Astrocyte (in vitro differentiated cells and primary cell): ENCODE results near the gene RAB4B. TPM values are rescaled to one million over a fixed set of nuclear protein-coding genes. Genes with fewer than 3 reads are reported as not detected.
"Not testable (repeated sequence)": the region's sequence is repeated elsewhere in the genome, so short reads cannot be mapped to it uniquely, and the experiment has no call there.

Experiments used
- DNase-seq: peaks from one replicate; pipeline ENCODE4 v3.0.0-alpha.2; 2010; ENCODE audit warnings: low read depth
- FAIRE-seq: peaks from 2 replicates; lab custom pipeline; 2011; peaks lifted over from hg19 to GRCh38; lab: Jason Lieb, UNC
- H2AFZ ChIP-seq: 2 replicates; pipeline ENCODE4 v1.6.0; 2012; ENCODE audit warnings: low read depth, low read length, inconsistent platforms
- H3K27ac ChIP-seq: 2 replicates; pipeline ENCODE4 v1.5.1; 2011; ENCODE audit warnings: low read depth, low read length, inconsistent platforms
- H3K27me3 ChIP-seq: 2 replicates; pipeline ENCODE4 v1.6.0; 2011; ENCODE audit warnings: low read length, inconsistent platforms; ENCODE audit not compliant: insufficient read depth
- H3K36me3 ChIP-seq: 2 replicates; pipeline ENCODE4 v1.5.1; 2011; ENCODE audit warnings: low read length, inconsistent platforms; ENCODE audit not compliant: insufficient read depth
- H3K4me1 ChIP-seq: 2 replicates; pipeline ENCODE4 v1.5.1; 2011; ENCODE audit warnings: low read length, inconsistent platforms; ENCODE audit not compliant: insufficient read depth
- H3K4me2 ChIP-seq: 2 replicates; pipeline ENCODE4 v1.6.0; 2012; ENCODE audit warnings: low read length, inconsistent platforms
- H3K4me3 ChIP-seq: 2 replicates; pipeline ENCODE4 v1.5.1; 2011; ENCODE audit warnings: low read depth, mild to moderate bottlenecking, low read length, inconsistent platforms; ENCODE audit not compliant: insufficient read depth
- H3K79me2 ChIP-seq: 2 replicates; pipeline ENCODE4 v1.6.0; 2012; ENCODE audit warnings: mild to moderate bottlenecking, low read length, inconsistent platforms; ENCODE audit not compliant: insufficient read depth
- H3K9ac ChIP-seq: 2 replicates; pipeline ENCODE4 v1.6.0; 2012; ENCODE audit warnings: mild to moderate bottlenecking, low read length, inconsistent platforms
- H3K9me3 ChIP-seq: 2 replicates; pipeline ENCODE4 v1.5.1; 2012; ENCODE audit warnings: low read depth, mild to moderate bottlenecking, low read length, inconsistent platforms; ENCODE audit not compliant: insufficient read depth
- H4K20me1 ChIP-seq: 2 replicates; pipeline ENCODE4 v1.6.0; 2012; ENCODE audit warnings: low read length, inconsistent platforms; ENCODE audit not compliant: insufficient read depth
- H3K27ac Mint-ChIP-seq: one replicate; pipeline ENCODE4 v1.8.0; 2021; ENCODE audit warnings: mild to moderate bottlenecking, mixed read lengths; ENCODE audit not compliant: unreplicated experiment
- H3K27me3 Mint-ChIP-seq: one replicate; pipeline ENCODE4 v1.8.0; 2021; ENCODE audit warnings: low read depth, mixed read lengths; ENCODE audit not compliant: unreplicated experiment
- H3K36me3 Mint-ChIP-seq: one replicate; pipeline ENCODE4 v1.8.0; 2021; ENCODE audit warnings: low read depth, mixed read lengths; ENCODE audit not compliant: unreplicated experiment
- H3K4me1 Mint-ChIP-seq: one replicate; pipeline ENCODE4 v1.8.0; 2021; ENCODE audit warnings: low read depth, mixed read lengths; ENCODE audit not compliant: unreplicated experiment
- H3K4me3 Mint-ChIP-seq: one replicate; pipeline ENCODE4 v1.8.0; 2021; ENCODE audit warnings: mild to moderate bottlenecking, moderate library complexity, mixed read lengths; ENCODE audit not compliant: unreplicated experiment
- H3K9me3 Mint-ChIP-seq: one replicate; pipeline ENCODE4 v1.8.0; 2021; ENCODE audit warnings: mild to moderate bottlenecking, mixed read lengths; ENCODE audit not compliant: unreplicated experiment
- EZH2 ChIP-seq: IDR thresholded peaks from 2 replicates; pipeline ENCODE4 v1.6.1; 2012; ENCODE audit warnings: mild to moderate bottlenecking, low read length, inconsistent platforms; ENCODE audit not compliant: insufficient read depth
- total RNA-seq: library from RNA; stranded (reverse); gene quantifications from 2 replicates; pipeline ENCODE4 v1.2.1, GENCODE V29; 2021
- TF ChIP-seq, protein P1 (sequence below): IDR thresholded peaks from 2 replicates; pipeline ENCODE4 v1.5.1; 2011; ENCODE audit warnings: low read depth, mild to moderate bottlenecking, inconsistent platforms, low read length, moderate library complexity; ENCODE audit not compliant: insufficient read depth

RAB4B gene
- total RNA-seq, 1 donor from 2014 or later: 18.8 TPM

DNA sequence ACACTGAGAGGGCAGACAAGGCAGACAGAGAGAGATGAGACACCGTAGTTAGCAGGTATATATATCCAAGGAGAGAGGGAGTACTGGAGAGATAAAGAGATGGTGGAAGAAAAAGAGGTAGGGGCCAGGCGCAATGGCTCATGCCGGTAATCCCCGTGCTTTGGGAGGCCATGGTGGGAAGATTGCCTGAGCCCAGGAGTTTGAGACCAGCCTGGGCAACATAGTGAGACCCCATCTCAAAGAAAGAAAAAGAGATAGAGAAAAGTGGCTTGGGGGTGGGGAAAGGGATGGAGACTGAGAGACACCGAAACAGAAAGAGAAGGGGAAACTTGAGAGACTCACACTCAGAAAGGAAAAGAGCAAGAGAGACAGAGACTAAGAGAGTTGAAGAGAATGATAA is 2.5 kb downstream of the RAB4B start:
- no peak overlapping the region for H3K9ac ChIP-seq
- H3K27ac Mint-ChIP-seq: no peak overlapping the region
- H3K36me3 Mint-ChIP-seq: peaks cover 4% of the 10 kb centered on the region
- TF ChIP-seq EZH2: no peak
- TF ChIP-seq, protein P1, sequence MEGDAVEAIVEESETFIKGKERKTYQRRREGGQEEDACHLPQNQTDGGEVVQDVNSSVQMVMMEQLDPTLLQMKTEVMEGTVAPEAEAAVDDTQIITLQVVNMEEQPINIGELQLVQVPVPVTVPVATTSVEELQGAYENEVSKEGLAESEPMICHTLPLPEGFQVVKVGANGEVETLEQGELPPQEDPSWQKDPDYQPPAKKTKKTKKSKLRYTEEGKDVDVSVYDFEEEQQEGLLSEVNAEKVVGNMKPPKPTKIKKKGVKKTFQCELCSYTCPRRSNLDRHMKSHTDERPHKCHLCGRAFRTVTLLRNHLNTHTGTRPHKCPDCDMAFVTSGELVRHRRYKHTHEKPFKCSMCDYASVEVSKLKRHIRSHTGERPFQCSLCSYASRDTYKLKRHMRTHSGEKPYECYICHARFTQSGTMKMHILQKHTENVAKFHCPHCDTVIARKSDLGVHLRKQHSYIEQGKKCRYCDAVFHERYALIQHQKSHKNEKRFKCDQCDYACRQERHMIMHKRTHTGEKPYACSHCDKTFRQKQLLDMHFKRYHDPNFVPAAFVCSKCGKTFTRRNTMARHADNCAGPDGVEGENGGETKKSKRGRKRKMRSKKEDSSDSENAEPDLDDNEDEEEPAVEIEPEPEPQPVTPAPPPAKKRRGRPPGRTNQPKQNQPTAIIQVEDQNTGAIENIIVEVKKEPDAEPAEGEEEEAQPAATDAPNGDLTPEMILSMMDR: no peak
- H3K9me3 ChIP-seq: no peaks in the 10 kb centered on the region
- peaks cover 2% of the 10 kb centered on the region for H4K20me1 ChIP-seq
- no peak overlapping the region for H3K4me3 ChIP-seq
- H3K27me3 ChIP-seq: no peaks in the 10 kb centered on the region
- DNase-seq (no peak), FAIRE-seq (no peak)
- no peak overlapping the region for H2AFZ ChIP-seq
- no peaks in the 10 kb centered on the region for H3K9me3 Mint-ChIP-seq
- no peak overlapping the region for H3K27ac ChIP-seq
- peaks cover 12% of the 10 kb centered on the region for H3K4me1 ChIP-seq
- H3K4me3 Mint-ChIP-seq: no peak overlapping the region
- H3K79me2 ChIP-seq: no peaks in the 10 kb centered on the region
- no peaks in the 10 kb centered on the region for H3K36me3 ChIP-seq
- peaks cover 2% of the 10 kb centered on the region for H3K4me1 Mint-ChIP-seq
- no peak overlapping the region for H3K4me2 ChIP-seq
- H3K27me3 Mint-ChIP-seq: no peaks in the 10 kb centered on the region

DNA sequence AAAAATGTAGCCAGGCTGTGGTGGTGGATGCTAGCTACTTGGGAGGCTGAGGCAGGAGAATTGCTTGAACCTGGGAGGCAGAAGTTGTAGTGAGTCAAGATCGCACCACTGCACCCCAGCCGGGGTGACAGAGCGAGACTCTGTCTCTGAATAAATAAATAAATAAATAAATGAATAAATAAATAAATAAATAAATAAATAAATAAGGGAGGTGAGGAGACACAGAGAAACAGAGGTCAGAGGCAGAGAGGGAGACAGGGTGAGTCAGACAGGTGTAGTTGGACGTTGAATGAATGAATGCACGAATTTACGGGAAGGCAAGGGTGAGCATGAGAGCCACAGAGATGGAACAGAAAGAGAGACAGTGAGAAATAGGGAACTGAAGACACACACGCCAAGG is 3.1 kb downstream of the RAB4B start:
- no peak for FAIRE-seq

DNA sequence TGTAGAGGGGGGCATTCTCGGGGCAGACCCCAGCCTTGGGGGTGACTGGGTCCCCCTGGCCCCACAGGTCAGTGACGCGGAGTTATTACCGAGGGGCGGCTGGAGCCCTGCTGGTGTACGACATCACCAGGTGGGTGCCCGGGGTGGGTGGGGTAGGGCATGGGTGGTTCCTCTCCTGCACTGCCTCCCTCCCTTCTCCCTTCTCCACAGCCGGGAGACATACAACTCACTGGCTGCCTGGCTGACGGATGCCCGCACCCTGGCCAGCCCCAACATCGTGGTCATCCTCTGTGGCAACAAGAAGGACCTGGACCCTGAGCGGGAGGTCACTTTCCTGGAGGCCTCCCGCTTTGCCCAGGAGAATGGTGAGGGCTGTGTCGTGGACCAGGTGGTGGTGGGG is 5.7 kb downstream of the RAB4B start:
- Histone ChIP-seq H3K27me3 (no peaks in the 10 kb centered on the region), H3K4me3 (no peak overlapping the region), H4K20me1 (no peaks in the 10 kb centered on the region), H3K27ac (no peak overlapping the region), H3K79me2 (no peaks in the 10 kb centered on the region), H3K36me3 (no peaks in the 10 kb centered on the region), H3K9ac (no peak overlapping the region), H3K4me2 (no peak overlapping the region), H3K9me3 (no peaks in the 10 kb centered on the region), H3K4me1 (peaks cover 5% of the 10 kb centered on the region), H2AFZ (no peak overlapping the region)
- Mint-ChIP-seq H3K4me3 (no peak overlapping the region), H3K27ac (no peak overlapping the region), H3K27me3 (no peaks in the 10 kb centered on the region), H3K4me1 (no peaks in the 10 kb centered on the region), H3K36me3 (peaks cover 8% of the 10 kb centered on the region), H3K9me3 (no peaks in the 10 kb centered on the region)
- TF ChIP-seq, protein P1: no peak
- TF ChIP-seq EZH2: no peak
- FAIRE-seq: no peak
- DNase-seq: no peak

More for the DNA sequence above, 3.1 kb downstream of the RAB4B start:
- peaks cover 3% of the 10 kb centered on the region for H3K36me3 Mint-ChIP-seq
- Histone ChIP-seq H3K79me2 (no peaks in the 10 kb centered on the region), H3K4me2 (no peak overlapping the region), H4K20me1 (peaks cover 2% of the 10 kb centered on the region), H2AFZ (no peak overlapping the region), H3K4me3 (no peak overlapping the region), H3K9me3 (no peaks in the 10 kb centered on the region), H3K27ac (no peak overlapping the region), H3K4me1 (peaks cover 12% of the 10 kb centered on the region), H3K36me3 (no peaks in the 10 kb centered on the region), H3K27me3 (no peaks in the 10 kb centered on the region), H3K9ac (no peak overlapping the region)
- H3K4me3 Mint-ChIP-seq: no peak overlapping the region
- no peak overlapping the region for H3K27ac Mint-ChIP-seq
- no peaks in the 10 kb centered on the region for H3K9me3 Mint-ChIP-seq
- no peaks in the 10 kb centered on the region for H3K27me3 Mint-ChIP-seq
- TF ChIP-seq EZH2: no peak
- TF ChIP-seq, protein P1: no peak
- no peak for DNase-seq
- H3K4me1 Mint-ChIP-seq: no peaks in the 10 kb centered on the region

DNA sequence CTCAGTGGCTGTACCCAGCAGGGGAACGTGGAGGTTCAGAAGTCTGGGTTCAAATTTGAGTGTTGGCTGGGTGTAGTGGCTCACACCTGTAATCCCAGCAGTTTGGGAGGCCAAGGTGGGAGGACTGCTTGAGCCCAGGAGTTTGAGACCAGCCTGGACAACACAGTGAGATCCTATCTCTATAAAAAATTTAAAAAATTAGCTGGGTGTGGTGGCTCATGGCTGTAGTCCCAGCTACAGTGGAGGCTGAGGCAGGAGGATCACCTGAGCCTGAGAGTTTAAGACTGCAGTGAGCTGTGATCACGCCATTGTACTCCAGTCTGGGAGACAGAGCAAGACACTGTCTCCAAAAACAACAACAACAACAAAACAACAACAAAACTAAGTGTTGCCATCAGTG is 6.1 kb downstream of the RAB4B start:
- not testable (repeated sequence) for H3K27me3 ChIP-seq, H2AFZ ChIP-seq, H3K36me3 Mint-ChIP-seq, H3K9me3 ChIP-seq, H3K4me1 Mint-ChIP-seq, H3K4me2 ChIP-seq, H3K9ac ChIP-seq, H3K4me3 ChIP-seq, FAIRE-seq, H3K79me2 ChIP-seq, H3K4me3 Mint-ChIP-seq, DNase-seq, H4K20me1 ChIP-seq, H3K27ac Mint-ChIP-seq, H3K27me3 Mint-ChIP-seq, H3K27ac ChIP-seq, H3K36me3 ChIP-seq, H3K4me1 ChIP-seq, H3K9me3 Mint-ChIP-seq
